Stimulated activated effector memory CD8-positive, alpha-beta T cell treated with anti-CD3 and anti-CD28 coated beads, Interleukin-12 subunit alpha, Interleukin-12 subunit beta, amount 100 ng/mL, for 72 hours (primary cell): ENCODE data around the gene SELENOI.

Source experiments
- ATAC-seq: fragments of 150-1000 bp; cut with Tn5 transposase; 2 replicates; pipeline ENCODE4 v1.10.0; 2021
- DNase-seq, 2 donors: peaks; one replicate each; pipeline ENCODE4 v3.0.0; 2021 to 2022; ENCODE audit warnings: low spot score in 2 of 2
- H3K27ac Mint-ChIP-seq: one replicate; pipeline ENCODE4 v1.8.0; 2022; ENCODE audit warnings: mild to moderate bottlenecking, mixed read lengths
- H3K36me3 Mint-ChIP-seq: one replicate; pipeline ENCODE4 v1.8.0; 2022; ENCODE audit warnings: mild to moderate bottlenecking, mixed read lengths
- H3K4me1 Mint-ChIP-seq: one replicate; pipeline ENCODE4 v1.8.0; 2022; ENCODE audit warnings: mixed read lengths
- H3K4me3 Mint-ChIP-seq: one replicate; pipeline ENCODE4 v1.8.0; 2022; ENCODE audit warnings: mild to moderate bottlenecking, mixed read lengths
- H3K9me3 Mint-ChIP-seq: one replicate; pipeline ENCODE4 v1.8.0; 2022; ENCODE audit warnings: mixed read lengths

SELENOI gene

DNA sequence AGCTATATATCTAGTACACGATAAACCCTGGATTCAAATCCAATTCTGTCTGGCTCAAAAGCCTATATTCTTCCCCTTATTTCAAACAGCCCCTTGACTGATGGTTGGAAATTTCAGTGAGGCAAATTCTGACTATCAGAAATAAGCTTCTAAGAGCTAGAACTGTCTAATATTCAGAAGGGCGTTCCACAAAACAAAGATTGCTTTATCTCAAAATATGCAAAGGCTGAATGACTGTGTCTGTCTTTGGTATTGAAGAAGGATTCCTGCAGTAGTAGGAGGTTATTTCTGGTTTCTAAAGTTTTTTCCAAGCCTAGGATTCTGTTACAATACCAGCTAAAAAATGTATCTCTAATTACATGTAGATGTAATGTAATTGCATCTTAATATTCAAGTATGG lies 86.9 kb downstream of the SELENOI start:
- Mint-ChIP-seq H3K27ac (no peak overlapping the region), H3K4me1 (no peaks in the 10 kb centered on the region), H3K36me3 (no peaks in the 10 kb centered on the region), H3K4me3 (no peak overlapping the region), H3K9me3 (no peaks in the 10 kb centered on the region)
- DNase-seq = no peak
- no peak for ATAC-seq

- no peak overlapping the region for H3K4me3 Mint-ChIP-seq
- no peaks in the 10 kb centered on the region for H3K36me3 Mint-ChIP-seq
- DNase-seq (no peak), ATAC-seq (no peak)
- no peaks in the 10 kb centered on the region for H3K4me1 Mint-ChIP-seq
- H3K9me3 Mint-ChIP-seq = no peaks in the 10 kb centered on the region
- no peak overlapping the region for H3K27ac Mint-ChIP-seq
Observed at GRCh38 chr2:26435106-26435505, 89.2 kb downstream of the SELENOI start.

GRCh38 chr2:26438526-26438925 lies 92.6 kb downstream of the SELENOI start:
- H3K4me1 Mint-ChIP-seq = no peaks in the 10 kb centered on the region
- no peaks in the 10 kb centered on the region for H3K36me3 Mint-ChIP-seq
- ATAC-seq (no peak), DNase-seq (no peak)
- no peaks in the 10 kb centered on the region for H3K9me3 Mint-ChIP-seq
- no peak overlapping the region for H3K27ac Mint-ChIP-seq
- no peak overlapping the region for H3K4me3 Mint-ChIP-seq

DNA sequence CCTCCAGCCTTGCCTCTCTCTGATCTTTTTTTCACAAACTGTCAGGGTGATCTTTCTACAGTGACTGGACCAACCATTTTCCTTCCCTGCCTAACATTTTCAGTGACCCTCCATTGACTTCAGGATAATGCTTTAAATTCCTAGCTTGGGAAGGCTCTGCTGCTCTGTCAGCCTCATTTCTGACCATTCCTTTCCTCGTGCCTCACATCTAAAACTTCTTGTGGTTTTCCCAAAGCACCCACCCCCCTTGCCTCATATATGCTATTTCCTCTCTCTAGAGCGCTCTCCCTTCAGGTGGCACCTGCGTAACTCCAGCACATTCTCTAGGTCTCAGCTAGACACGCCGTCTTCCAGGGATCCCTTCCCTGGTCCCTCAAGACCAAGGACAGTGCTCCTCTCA lies 93.0 kb downstream of the SELENOI start:
- no peak for DNase-seq
- Mint-ChIP-seq H3K27ac (no peak overlapping the region), H3K9me3 (no peaks in the 10 kb centered on the region), H3K4me1 (no peaks in the 10 kb centered on the region), H3K36me3 (no peaks in the 10 kb centered on the region), H3K4me3 (no peak overlapping the region)
- ATAC-seq = no peak

GRCh38 chr2:26442301-26442700 lies 96.4 kb downstream of the SELENOI start:
- DNase-seq (no peak), ATAC-seq (no peak)
- H3K27ac Mint-ChIP-seq = no peak overlapping the region
- no peak overlapping the region for H3K4me3 Mint-ChIP-seq
- no peaks in the 10 kb centered on the region for H3K4me1 Mint-ChIP-seq
- H3K36me3 Mint-ChIP-seq = no peaks in the 10 kb centered on the region
- H3K9me3 Mint-ChIP-seq = no peaks in the 10 kb centered on the region

GRCh38 chr2:26442707-26443106 lies 96.8 kb downstream of the SELENOI start:
- no peak for ATAC-seq
- Mint-ChIP-seq H3K4me3 (no peak overlapping the region), H3K27ac (no peak overlapping the region), H3K4me1 (no peaks in the 10 kb centered on the region), H3K36me3 (no peaks in the 10 kb centered on the region), H3K9me3 (no peaks in the 10 kb centered on the region)
- DNase-seq = no peak

GRCh38 chr2:26444236-26444635 lies 98.3 kb downstream of the SELENOI start:
- Mint-ChIP-seq H3K4me3 (no peak overlapping the region), H3K4me1 (no peaks in the 10 kb centered on the region), H3K9me3 (no peaks in the 10 kb centered on the region), H3K36me3 (no peaks in the 10 kb centered on the region), H3K27ac (no peak overlapping the region)
- peak; percentile 11 for ATAC-seq
- no peak for DNase-seq
